Memory B cell (primary cell): ENCODE data around the gene DDX39B.

Experiments
- ATAC-seq: fragments of 150-1000 bp; cut with Tn5 transposase; 2 replicates; pipeline ENCODE4 v1.10.0; 2021; ENCODE audit warnings: low read depth, mild to moderate bottlenecking, moderate library complexity
- DNase-seq, 2 donors: peaks; one replicate each; pipeline ENCODE4 v3.0.0; 2022; ENCODE audit warnings: low spot score in 2 of 2
- H3K27ac Mint-ChIP-seq: one replicate; pipeline ENCODE4 v1.8.0; 2022; ENCODE audit warnings: mild to moderate bottlenecking, moderate library complexity, mixed read lengths
- H3K27me3 Mint-ChIP-seq: one replicate; pipeline ENCODE4 v1.8.0; 2022; ENCODE audit warnings: mixed read lengths
- H3K36me3 Mint-ChIP-seq: one replicate; pipeline ENCODE4 v1.8.0; 2022; ENCODE audit warnings: mild to moderate bottlenecking, mixed read lengths
- H3K4me1 Mint-ChIP-seq: one replicate; pipeline ENCODE4 v1.8.0; 2022; ENCODE audit warnings: mixed read lengths
- H3K4me3 Mint-ChIP-seq: one replicate; pipeline ENCODE4 v1.8.0; 2022; ENCODE audit warnings: mild to moderate bottlenecking, moderate library complexity, mixed read lengths
- H3K9me3 Mint-ChIP-seq: one replicate; pipeline ENCODE4 v1.8.0; 2022; ENCODE audit warnings: mixed read lengths

DDX39B gene

GRCh38 chr6:31579546-31580437, 38.0 kb upstream of the DDX39B start:
- Mint-ChIP-seq H3K27me3 (no peaks in the 10 kb centered on the region), H3K36me3 (peaks cover 23% of the 10 kb centered on the region), H3K9me3 (no peaks in the 10 kb centered on the region), H3K4me3 (peak overlapping the region; percentile 97), H3K27ac (peak overlapping the region; percentile 94), H3K4me1 (peaks cover 41% of the 10 kb centered on the region)
- ATAC-seq (no peak), DNase-seq (no peak)

DNA sequence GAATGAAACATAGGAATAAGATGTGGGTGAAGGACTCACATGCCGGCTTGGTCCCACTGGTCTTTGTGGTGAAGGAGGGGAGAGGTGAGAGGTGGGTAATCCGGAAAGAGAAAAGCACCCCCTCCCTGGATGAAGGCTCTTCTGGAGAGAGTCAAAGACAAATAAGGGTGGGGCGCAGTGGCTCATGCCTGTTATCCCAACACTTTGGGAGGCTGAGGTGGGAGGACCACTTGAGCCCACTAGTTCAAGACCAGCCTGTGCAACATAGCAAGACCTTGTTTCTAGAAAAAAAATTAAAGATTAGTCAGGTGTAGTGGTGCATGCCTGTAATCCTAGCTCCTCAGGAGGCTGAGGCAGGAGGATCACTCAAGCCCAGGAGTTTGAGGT, 37.3 kb upstream of the DDX39B start:
- Mint-ChIP-seq H3K36me3 (peaks cover 23% of the 10 kb centered on the region), H3K9me3 (no peaks in the 10 kb centered on the region)

DNA sequence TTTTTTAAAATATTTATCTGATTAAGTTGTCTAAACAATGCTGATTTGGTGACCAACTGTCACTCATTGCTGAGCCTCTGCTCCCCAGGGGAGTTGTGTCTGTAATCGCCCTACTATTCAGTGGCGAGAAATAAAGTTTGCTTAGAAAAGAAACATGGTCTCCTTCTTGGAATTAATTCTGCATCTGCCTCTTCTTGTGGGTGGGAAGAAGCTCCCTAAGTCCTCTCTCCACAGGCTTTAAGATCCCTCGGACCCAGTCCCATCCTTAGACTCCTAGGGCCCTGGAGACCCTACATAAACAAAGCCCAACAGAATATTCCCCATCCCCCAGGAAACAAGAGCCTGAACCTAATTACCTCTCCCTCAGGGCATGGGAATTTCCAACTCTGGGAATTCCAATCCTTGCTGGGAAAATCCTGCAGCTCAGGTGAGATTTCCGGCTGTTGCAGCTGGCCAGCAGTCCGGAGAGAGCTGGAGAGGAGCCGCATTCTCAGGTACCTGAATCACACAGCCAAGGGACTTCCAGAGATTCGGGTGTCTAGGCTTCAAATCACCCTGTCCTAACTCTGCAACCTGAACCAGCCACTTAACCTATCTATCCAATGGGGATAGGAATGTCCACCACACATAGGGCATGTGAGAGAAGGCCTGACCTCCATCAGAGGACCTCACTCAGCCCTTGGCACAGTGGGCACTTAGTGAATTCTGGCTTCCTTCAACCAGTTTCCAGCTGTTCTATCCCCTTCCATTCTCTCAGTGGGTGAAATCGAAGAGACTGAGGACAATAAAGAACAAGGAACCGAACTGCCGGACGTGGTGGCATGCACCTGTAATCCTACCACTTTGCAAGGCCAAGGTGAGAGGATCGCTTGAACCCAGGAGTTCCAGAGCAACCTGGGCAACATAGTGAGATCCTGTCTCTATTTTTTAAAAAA, 36.6 kb upstream of the DDX39B start:
- Mint-ChIP-seq H3K27ac (peak overlapping the region; percentile 94), H3K27me3 (no peaks in the 10 kb centered on the region), H3K36me3 (peaks cover 23% of the 10 kb centered on the region), H3K9me3 (no peaks in the 10 kb centered on the region), H3K4me3 (peak overlapping the region; percentile 97), H3K4me1 (peaks cover 52% of the 10 kb centered on the region)
- DNase-seq (no peak), ATAC-seq (no peak)

More for the DNA sequence above, 37.3 kb upstream of the DDX39B start:
- H3K4me3 Mint-ChIP-seq, result peak overlapping the region; percentile 97
- H3K27me3 Mint-ChIP-seq, result no peaks in the 10 kb centered on the region
- H3K4me1 Mint-ChIP-seq, result peaks cover 45% of the 10 kb centered on the region
- peak overlapping the region; percentile 94 for H3K27ac Mint-ChIP-seq
- ATAC-seq (no peak), DNase-seq (no peak)

DNA sequence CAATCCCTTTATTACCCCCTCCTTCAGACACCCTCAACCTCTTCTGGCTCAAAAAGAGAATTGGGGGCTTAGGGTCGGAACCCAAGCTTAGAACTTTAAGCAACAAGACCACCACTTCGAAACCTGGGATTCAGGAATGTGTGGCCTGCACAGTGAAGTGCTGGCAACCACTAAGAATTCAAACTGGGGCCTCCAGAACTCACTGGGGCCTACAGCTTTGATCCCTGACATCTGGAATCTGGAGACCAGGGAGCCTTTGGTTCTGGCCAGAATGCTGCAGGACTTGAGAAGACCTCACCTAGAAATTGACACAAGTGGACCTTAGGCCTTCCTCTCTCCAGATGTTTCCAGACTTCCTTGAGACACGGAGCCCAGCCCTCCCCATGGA, 35.8 kb upstream of the DDX39B start:
- DNase-seq, result no peak
- H3K36me3 Mint-ChIP-seq, result peaks cover 23% of the 10 kb centered on the region
- no peak for ATAC-seq
- H3K4me3 Mint-ChIP-seq, result peak overlapping the region; percentile 88
- no peaks in the 10 kb centered on the region for H3K27me3 Mint-ChIP-seq
- peaks cover 55% of the 10 kb centered on the region for H3K4me1 Mint-ChIP-seq
- no peak overlapping the region for H3K27ac Mint-ChIP-seq
- H3K9me3 Mint-ChIP-seq, result no peaks in the 10 kb centered on the region

DNA sequence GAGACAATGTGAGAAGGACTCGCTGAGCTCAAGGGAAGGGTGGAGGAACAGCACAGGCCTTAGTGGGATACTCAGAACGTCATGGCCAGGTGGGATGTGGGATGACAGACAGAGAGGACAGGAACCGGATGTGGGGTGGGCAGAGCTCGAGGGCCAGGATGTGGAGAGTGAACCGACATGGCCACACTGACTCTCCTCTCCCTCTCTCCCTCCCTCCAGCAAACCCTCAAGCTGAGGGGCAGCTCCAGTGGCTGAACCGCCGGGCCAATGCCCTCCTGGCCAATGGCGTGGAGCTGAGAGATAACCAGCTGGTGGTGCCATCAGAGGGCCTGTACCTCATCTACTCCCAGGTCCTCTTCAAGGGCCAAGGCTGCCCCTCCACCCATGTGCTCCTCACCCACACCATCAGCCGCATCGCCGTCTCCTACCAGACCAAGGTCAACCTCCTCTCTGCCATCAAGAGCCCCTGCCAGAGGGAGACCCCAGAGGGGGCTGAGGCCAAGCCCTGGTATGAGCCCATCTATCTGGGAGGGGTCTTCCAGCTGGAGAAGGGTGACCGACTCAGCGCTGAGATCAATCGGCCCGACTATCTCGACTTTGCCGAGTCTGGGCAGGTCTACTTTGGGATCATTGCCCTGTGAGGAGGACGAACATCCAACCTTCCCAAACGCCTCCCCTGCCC, 35.2 kb upstream of the DDX39B start:
- DNase-seq (no peak), ATAC-seq (no peak)
- H3K4me1 Mint-ChIP-seq, result peaks cover 55% of the 10 kb centered on the region
- peak overlapping the region; percentile 95 for H3K27ac Mint-ChIP-seq
- H3K4me3 Mint-ChIP-seq, result peak overlapping the region; percentile 88
- no peaks in the 10 kb centered on the region for H3K27me3 Mint-ChIP-seq
- peaks cover 23% of the 10 kb centered on the region for H3K36me3 Mint-ChIP-seq
- no peaks in the 10 kb centered on the region for H3K9me3 Mint-ChIP-seq

DNA sequence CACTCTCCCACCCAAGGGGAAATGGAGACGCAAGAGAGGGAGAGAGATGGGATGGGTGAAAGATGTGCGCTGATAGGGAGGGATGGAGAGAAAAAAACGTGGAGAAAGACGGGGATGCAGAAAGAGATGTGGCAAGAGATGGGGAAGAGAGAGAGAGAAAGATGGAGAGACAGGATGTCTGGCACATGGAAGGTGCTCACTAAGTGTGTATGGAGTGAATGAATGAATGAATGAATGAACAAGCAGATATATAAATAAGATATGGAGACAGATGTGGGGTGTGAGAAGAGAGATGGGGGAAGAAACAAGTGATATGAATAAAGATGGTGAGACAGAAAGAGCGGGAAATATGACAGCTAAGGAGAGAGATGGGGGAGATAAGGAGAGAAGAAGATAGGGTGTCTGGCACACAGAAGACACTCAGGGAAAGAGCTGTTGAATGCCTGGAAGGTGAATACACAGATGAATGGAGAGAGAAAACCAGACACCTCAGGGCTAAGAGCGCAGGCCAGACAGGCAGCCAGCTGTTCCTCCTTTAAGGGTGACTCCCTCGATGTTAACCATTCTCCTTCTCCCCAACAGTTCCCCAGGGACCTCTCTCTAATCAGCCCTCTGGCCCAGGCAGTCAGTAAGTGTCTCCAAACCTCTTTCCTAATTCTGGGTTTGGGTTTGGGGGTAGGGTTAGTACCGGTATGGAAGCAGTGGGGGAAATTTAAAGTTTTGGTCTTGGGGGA, 34.3 kb upstream of the DDX39B start:
- Mint-ChIP-seq H3K36me3 (peaks cover 16% of the 10 kb centered on the region), H3K4me3 (peak overlapping the region; percentile 88), H3K9me3 (no peaks in the 10 kb centered on the region), H3K27ac (peak overlapping the region; percentile 95), H3K27me3 (no peaks in the 10 kb centered on the region), H3K4me1 (peaks cover 62% of the 10 kb centered on the region)
- ATAC-seq (peak; percentile 12), DNase-seq (peak in 1 of 2 donors; percentile 30)

GRCh38 chr6:31575335-31575901, 33.6 kb upstream of the DDX39B start, which contains the start of gene TNF:
TSS of gene TNF (plus strand) at chr6:31575565. CDS start at chr6:31575742, 177 bp downstream.
- peaks cover 9% of the 10 kb centered on the region for H3K36me3 Mint-ChIP-seq
- DNase-seq, result peak in 1 of 2 donors; percentile 29
- H3K4me3 Mint-ChIP-seq, result peak within 1 kb of the TSS; percentile 88

DNA sequence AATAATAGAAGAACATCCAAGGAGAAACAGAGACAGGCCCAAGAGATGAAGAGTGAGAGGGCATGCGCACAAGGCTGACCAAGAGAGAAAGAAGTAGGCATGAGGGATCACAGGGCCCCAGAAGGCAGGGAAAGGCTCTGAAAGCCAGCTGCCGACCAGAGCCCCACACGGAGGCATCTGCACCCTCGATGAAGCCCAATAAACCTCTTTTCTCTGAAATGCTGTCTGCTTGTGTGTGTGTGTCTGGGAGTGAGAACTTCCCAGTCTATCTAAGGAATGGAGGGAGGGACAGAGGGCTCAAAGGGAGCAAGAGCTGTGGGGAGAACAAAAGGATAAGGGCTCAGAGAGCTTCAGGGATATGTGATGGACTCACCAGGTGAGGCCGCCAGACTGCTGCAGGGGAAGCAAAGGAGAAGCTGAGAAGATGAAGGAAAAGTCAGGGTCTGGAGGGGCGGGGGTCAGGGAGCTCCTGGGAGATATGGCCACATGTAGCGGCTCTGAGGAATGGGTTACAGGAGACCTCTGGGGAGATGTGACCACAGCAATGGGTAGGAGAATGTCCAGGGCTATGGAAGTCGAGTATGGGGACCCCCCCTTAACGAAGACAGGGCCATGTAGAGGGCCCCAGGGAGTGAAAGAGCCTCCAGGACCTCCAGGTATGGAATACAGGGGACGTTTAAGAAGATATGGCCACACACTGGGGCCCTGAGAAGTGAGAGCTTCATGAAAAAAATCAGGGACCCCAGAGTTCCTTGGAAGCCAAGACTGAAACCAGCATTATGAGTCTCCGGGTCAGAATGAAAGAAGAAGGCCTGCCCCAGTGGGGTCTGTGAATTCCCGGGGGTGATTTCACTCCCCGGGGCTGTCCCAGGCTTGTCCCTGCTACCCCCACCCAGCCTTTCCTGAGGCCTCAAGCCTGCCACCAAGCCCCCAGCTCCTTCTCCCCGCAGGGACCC, 32.6 kb upstream of the DDX39B start:
- Mint-ChIP-seq H3K4me3 (peak overlapping the region; percentile 88), H3K36me3 (peaks cover 7% of the 10 kb centered on the region), H3K9me3 (no peaks in the 10 kb centered on the region), H3K27ac (peak overlapping the region; percentile 95), H3K4me1 (peaks cover 64% of the 10 kb centered on the region), H3K27me3 (no peaks in the 10 kb centered on the region)
- no peak for DNase-seq
- no peak for ATAC-seq

More at GRCh38 chr6:31575335-31575901, 33.6 kb upstream of the DDX39B start, which contains the start of gene TNF:
- H3K27ac Mint-ChIP-seq, result peak within 1 kb of the TSS; percentile 95
- H3K27me3 Mint-ChIP-seq, result no peaks in the 10 kb centered on the region
- no peaks in the 10 kb centered on the region for H3K9me3 Mint-ChIP-seq
- H3K4me1 Mint-ChIP-seq, result peaks cover 63% of the 10 kb centered on the region
- peak; percentile 13 for ATAC-seq

DNA sequence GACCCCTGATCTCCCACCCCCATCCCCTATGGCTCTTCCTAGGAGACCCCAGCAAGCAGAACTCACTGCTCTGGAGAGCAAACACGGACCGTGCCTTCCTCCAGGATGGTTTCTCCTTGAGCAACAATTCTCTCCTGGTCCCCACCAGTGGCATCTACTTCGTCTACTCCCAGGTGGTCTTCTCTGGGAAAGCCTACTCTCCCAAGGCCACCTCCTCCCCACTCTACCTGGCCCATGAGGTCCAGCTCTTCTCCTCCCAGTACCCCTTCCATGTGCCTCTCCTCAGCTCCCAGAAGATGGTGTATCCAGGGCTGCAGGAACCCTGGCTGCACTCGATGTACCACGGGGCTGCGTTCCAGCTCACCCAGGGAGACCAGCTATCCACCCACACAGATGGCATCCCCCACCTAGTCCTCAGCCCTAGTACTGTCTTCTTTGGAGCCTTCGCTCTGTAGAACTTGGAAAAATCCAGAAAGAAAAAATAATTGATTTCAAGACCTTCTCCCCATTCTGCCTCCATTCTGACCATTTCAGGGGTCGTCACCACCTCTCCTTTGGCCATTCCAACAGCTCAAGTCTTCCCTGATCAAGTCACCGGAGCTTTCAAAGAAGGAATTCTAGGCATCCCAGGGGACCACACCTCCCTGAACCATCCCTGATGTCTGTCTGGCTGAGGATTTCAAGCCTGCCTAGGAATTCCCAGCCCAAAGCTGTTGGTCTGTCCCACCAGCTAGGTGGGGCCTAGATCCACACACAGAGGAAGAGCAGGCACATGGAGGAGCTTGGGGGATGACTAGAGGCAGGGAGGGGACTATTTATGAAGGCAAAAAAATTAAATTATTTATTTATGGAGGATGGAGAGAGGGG, 31.7 kb upstream of the DDX39B start:
- Mint-ChIP-seq H3K27me3 (no peaks in the 10 kb centered on the region), H3K9me3 (no peaks in the 10 kb centered on the region), H3K36me3 (peaks cover 7% of the 10 kb centered on the region), H3K4me1 (peaks cover 65% of the 10 kb centered on the region), H3K27ac (peak overlapping the region; percentile 95), H3K4me3 (peak overlapping the region; percentile 96)
- no peak for ATAC-seq
- no peak for DNase-seq

- Mint-ChIP-seq H3K36me3 (peaks cover 13% of the 10 kb centered on the region), H3K9me3 (no peaks in the 10 kb centered on the region)
- ATAC-seq, result peak; percentile 58
Observed at GRCh38 chr6:31572041-31572911, 30.5 kb upstream of the DDX39B start, which contains the start of gene LTA. TSS of gene LTA (plus strand) at chr6:31572289. CDS start at chr6:31572743, 454 bp downstream.

More at GRCh38 chr6:31572041-31572911, 30.5 kb upstream of the DDX39B start, which contains the start of gene LTA:
- Mint-ChIP-seq H3K4me1 (peaks cover 73% of the 10 kb centered on the region), H3K27ac (peak within 1 kb of the TSS; percentile 95), H3K27me3 (no peaks in the 10 kb centered on the region), H3K4me3 (peak within 1 kb of the TSS; percentile 96)
- DNase-seq, result peak; percentile 60 to 71
